ENCODE results near the gene OR2B2.
"Not testable (repeated sequence)": the region's sequence is repeated elsewhere in the genome, so short reads cannot be mapped to it uniquely, and the experiment has no call there.

Gene OR2B2

GRCh38 chr6:27901801-27902200 is 10.4 kb downstream of the OR2B2 start:
- no peak for TF ChIP-seq EZH2 (IDR thresholded peaks at IDR 0.05; ENCODE audit: borderline replicate concordance, low read length)
- TF ChIP-seq CTCF (IDR thresholded peaks at IDR 0.05; ENCODE audit: low read length) = no peak
- H3K9me3 ChIP-seq (ENCODE audit: low read length) = no peaks in the 10 kb centered on the region
- no peak overlapping the region for H3K27ac ChIP-seq (ENCODE audit: low read depth, low read length, poor library complexity, severe bottlenecking)
- H3K27me3 ChIP-seq (ENCODE audit: insufficient read depth, low read length) = no peaks in the 10 kb centered on the region
- no peaks in the 10 kb centered on the region for H4K20me1 ChIP-seq (ENCODE audit: insufficient read depth, low read length)
- H3K9me2 ChIP-seq (ENCODE audit: low read depth, low read length) = no peaks in the 10 kb centered on the region
- H3K36me3 ChIP-seq (ENCODE audit: insufficient read depth, low read length) = no peaks in the 10 kb centered on the region
- no peak overlapping the region; the same call in 1 of the 2 replicates for H3K4me2 ChIP-seq (ENCODE audit: low read length)
- no peaks in the 10 kb centered on the region for H3F3A ChIP-seq (ENCODE audit: insufficient read depth, low read length)
- H3K79me2 ChIP-seq (ENCODE audit: insufficient read depth, low read length) = no peaks in the 10 kb centered on the region
- H3K4me3 ChIP-seq (ENCODE audit: low read depth, low read length, poor library complexity, severe bottlenecking) = no peak overlapping the region
- no peak overlapping the region for H3K9ac ChIP-seq (ENCODE audit: low read length)
- no peak overlapping the region for H2AFZ ChIP-seq (ENCODE audit: low read length)
- peaks cover 8% of the 10 kb centered on the region for H3K4me1 ChIP-seq (ENCODE audit: insufficient read depth, low read length, severe bottlenecking)

- not testable (repeated sequence) for H3K79me2 ChIP-seq (ENCODE audit: insufficient read depth, low read length); H3K27ac ChIP-seq (ENCODE audit: low read depth, low read length, poor library complexity, severe bottlenecking); H3K9me2 ChIP-seq (ENCODE audit: low read depth, low read length); H3K4me3 ChIP-seq (ENCODE audit: low read depth, low read length, poor library complexity, severe bottlenecking); H4K20me1 ChIP-seq (ENCODE audit: insufficient read depth, low read length); H3F3A ChIP-seq (ENCODE audit: insufficient read depth, low read length); H3K27me3 ChIP-seq (ENCODE audit: insufficient read depth, low read length); H3K9me3 ChIP-seq (ENCODE audit: low read length); H3K4me2 ChIP-seq (ENCODE audit: low read length); H3K9ac ChIP-seq (ENCODE audit: low read length); H3K36me3 ChIP-seq (ENCODE audit: insufficient read depth, low read length); H2AFZ ChIP-seq (ENCODE audit: low read length)
- H3K4me1 ChIP-seq (ENCODE audit: insufficient read depth, low read length, severe bottlenecking) = peaks cover 19% of the 10 kb centered on the region
Observed at GRCh38 chr6:27900197-27900596, 12.0 kb downstream of the OR2B2 start.

GRCh38 chr6:27899543-27899942 is 12.7 kb downstream of the OR2B2 start:
- H3K36me3 ChIP-seq (ENCODE audit: insufficient read depth, low read length) = no peaks in the 10 kb centered on the region
- H3K4me3 ChIP-seq (ENCODE audit: low read depth, low read length, poor library complexity, severe bottlenecking) = no peak overlapping the region
- no peaks in the 10 kb centered on the region for H4K20me1 ChIP-seq (ENCODE audit: insufficient read depth, low read length)
- TF ChIP-seq CTCF (IDR thresholded peaks at IDR 0.05; ENCODE audit: low read length) (no peak), EZH2 (IDR thresholded peaks at IDR 0.05; ENCODE audit: borderline replicate concordance, low read length) (no peak)
- H3F3A ChIP-seq (ENCODE audit: insufficient read depth, low read length) = peaks cover 6% of the 10 kb centered on the region; the same call in 1 of the 2 replicates
- peaks cover 19% of the 10 kb centered on the region for H3K4me1 ChIP-seq (ENCODE audit: insufficient read depth, low read length, severe bottlenecking)
- no peak overlapping the region for H3K4me2 ChIP-seq (ENCODE audit: low read length)
- H2AFZ ChIP-seq (ENCODE audit: low read length) = no peak overlapping the region
- no peaks in the 10 kb centered on the region for H3K27me3 ChIP-seq (ENCODE audit: insufficient read depth, low read length)
- no peak overlapping the region for H3K9ac ChIP-seq (ENCODE audit: low read length)
- no peaks in the 10 kb centered on the region for H3K9me3 ChIP-seq (ENCODE audit: low read length)
- H3K9me2 ChIP-seq (ENCODE audit: low read depth, low read length) = no peaks in the 10 kb centered on the region
- H3K79me2 ChIP-seq (ENCODE audit: insufficient read depth, low read length) = no peaks in the 10 kb centered on the region
- H3K27ac ChIP-seq (ENCODE audit: low read depth, low read length, poor library complexity, severe bottlenecking) = no peak overlapping the region

- H3K9me3 ChIP-seq (ENCODE audit: low read length) = no peaks in the 10 kb centered on the region
- no peaks in the 10 kb centered on the region; the same call in 1 of the 2 replicates for H3K36me3 ChIP-seq (ENCODE audit: insufficient read depth, low read length)
- H3K9ac ChIP-seq (ENCODE audit: low read length) = no peak overlapping the region
- no peak overlapping the region for H3K4me3 ChIP-seq (ENCODE audit: low read depth, low read length, poor library complexity, severe bottlenecking)
- H3K4me1 ChIP-seq (ENCODE audit: insufficient read depth, low read length, severe bottlenecking) = peaks cover 14% of the 10 kb centered on the region
- H3K27me3 ChIP-seq (ENCODE audit: insufficient read depth, low read length) = no peaks in the 10 kb centered on the region
- H3F3A ChIP-seq (ENCODE audit: insufficient read depth, low read length) = peaks cover 7% of the 10 kb centered on the region; the same call in 1 of the 2 replicates
- no peaks in the 10 kb centered on the region for H4K20me1 ChIP-seq (ENCODE audit: insufficient read depth, low read length)
- no peak overlapping the region for H3K4me2 ChIP-seq (ENCODE audit: low read length)
- H3K27ac ChIP-seq (ENCODE audit: low read depth, low read length, poor library complexity, severe bottlenecking) = no peak overlapping the region
- no peaks in the 10 kb centered on the region for H3K9me2 ChIP-seq (ENCODE audit: low read depth, low read length)
- TF ChIP-seq EZH2 (IDR thresholded peaks at IDR 0.05; ENCODE audit: borderline replicate concordance, low read length) (no peak), CTCF (IDR thresholded peaks at IDR 0.05; ENCODE audit: low read length) (no peak)
- no peaks in the 10 kb centered on the region for H3K79me2 ChIP-seq (ENCODE audit: insufficient read depth, low read length)
- H2AFZ ChIP-seq (ENCODE audit: low read length) = no peak overlapping the region
Observed at GRCh38 chr6:27897580-27898206, 14.5 kb downstream of the OR2B2 start.
